Measurements from ENCODE around the gene SAV1. TPM values are rescaled to one million over a fixed set of nuclear protein-coding genes. Genes with fewer than 3 reads are reported as not detected.
"Not testable (repeated sequence)": the region's sequence is repeated elsewhere in the genome, so short reads cannot be mapped to it uniquely, and the experiment has no call there.

The SAV1 gene
- total RNA-seq, 1 donor from 2014 or later: 16.4 TPM

DNA sequence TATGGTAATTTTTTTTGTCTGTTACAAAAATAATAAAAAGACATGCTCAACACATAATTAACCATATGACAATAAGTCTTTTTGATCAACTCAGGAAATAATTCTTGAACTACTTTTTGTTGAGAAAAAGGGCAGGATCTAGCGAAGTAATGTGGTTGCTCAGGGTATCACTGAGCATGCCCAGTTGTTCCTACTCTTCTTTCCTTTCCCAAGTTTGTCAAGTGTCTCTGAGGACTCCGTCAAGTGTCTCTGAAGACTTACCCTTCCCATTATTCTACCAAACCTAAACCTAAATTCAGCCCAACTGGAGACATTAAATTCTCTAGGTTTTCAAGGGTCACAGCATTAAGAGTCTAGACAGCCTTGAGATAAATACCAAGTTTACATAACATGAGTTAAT is 3.5 kb downstream of the SAV1 start:
- not testable (repeated sequence) for ATAC-seq

DNA sequence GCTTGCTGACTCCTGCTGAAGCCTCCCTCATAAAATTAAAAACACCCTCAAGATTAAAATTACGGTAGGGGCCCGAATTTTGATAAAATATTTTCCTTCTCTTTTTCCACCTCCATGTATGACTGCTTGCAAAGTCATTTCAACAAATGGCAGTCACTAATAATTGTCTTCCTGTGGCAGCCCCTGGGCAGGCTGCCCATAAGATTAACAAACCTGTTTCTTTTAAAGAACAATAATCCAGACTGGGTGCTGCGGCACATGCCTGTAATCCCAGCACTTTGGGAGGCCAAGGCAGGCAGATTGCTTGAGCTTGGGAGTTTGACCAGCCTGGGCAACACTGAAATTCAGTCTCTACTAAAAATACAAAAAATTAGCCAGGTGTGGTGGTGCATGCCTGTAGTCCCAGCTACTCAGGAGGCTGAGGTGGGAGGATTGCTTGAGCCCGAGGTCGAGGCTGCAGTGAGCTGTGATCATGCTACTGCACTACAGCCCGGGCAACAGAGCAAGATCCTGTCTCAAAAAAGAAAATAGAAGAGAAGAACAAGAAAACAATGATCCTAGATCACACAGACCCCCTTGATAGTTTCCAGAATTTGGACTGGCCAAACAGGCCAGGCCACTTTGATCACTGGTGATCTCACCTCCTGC is 8.7 kb downstream of the SAV1 start:
- ATAC-seq: peak; percentile 63

DNA sequence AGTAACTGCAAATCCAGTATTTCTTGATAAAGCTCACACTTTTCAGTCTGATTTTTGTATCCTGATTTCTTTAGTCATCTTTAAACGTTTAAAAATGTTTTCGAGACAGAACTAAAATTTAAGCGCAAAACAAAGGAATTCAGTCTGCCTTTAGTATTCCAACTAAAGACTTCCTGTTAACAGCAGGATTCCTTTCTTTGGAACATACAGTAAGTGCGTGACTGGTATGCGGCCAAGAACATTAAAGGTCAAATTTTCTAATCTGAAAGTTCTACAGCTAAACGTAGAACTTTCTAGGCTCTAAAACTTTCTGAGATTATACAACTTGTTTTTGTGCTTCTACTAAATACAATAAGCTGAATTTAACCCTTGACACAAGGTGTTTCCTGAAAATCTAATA is 9.9 kb downstream of the SAV1 start:
- no peak for ATAC-seq

DNA sequence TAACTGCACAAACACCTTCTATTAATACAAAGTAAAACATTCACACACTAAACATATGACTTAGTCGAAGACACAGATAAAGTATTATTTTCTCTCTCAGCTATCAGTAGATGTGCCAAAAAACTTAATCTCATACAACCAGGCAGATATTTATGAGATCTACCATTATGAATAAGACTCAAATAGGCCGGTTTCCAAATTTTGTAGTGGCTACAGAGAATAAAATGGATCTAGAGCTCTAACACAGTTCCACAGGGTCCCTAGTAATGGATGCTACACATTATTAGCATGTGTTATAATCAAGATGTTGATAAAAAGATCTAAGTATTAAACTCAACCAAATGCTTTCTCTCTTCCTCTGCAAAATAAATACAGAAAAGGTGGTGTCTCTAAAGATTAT is 10.4 kb downstream of the SAV1 start:
- ATAC-seq: no peak

DNA sequence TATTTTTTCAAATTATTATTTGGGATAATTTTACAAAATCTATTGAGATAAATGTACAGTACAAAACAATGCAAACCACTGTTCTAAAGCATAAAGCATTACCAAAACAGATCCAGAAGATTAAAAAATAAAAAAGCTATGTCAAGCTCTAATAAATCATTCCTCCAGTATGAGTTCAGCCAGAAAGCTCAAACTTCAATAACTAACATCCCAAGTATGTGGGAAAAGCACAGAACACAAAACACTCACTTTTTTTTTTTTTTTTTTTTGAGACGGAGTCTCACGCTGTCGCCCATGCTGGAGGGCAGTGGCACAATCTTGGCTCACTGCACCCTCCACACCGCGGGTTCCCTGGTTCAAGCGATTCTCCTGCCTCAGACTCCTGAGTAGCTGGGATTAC is 11.3 kb downstream of the SAV1 start:
- no peak for ATAC-seq

DNA sequence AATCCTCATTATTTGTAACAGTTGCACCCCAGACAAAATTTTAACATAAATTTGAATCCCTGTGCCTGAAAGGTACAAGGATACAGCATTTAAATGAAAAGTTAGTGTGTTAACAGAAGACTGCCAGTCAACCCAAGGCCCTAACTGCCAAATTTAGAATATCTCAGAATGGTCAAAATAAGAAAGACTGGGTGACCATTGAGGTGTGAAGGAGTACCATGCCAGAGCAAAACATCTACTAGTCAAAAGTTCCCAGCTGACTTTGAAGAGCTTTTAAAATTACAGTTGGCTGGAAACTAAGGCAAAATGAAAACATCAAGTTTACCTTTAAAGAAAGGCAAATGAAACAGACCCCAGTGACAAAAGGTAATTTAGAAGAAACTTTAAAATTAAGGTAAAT is 18.4 kb downstream of the SAV1 start:
- ATAC-seq: no peak

DNA sequence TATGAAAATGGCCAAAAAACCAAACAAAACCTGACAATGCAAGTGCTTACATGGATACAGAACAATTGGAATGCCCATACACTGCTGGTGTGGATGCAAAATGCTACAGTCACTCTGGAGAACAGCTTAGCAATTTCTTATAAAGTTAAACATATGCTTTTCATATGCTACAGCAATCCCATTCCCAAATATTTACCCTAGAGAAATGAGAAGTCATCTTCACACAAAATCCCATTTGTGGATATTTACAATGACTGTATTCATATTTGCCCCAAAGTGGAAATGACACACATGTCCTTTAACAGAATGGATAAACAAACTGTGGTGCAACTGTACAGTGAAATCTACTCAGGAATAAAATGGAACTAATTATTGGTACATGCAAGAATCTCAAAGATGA is 20.4 kb downstream of the SAV1 start:
- ATAC-seq: no peak

DNA sequence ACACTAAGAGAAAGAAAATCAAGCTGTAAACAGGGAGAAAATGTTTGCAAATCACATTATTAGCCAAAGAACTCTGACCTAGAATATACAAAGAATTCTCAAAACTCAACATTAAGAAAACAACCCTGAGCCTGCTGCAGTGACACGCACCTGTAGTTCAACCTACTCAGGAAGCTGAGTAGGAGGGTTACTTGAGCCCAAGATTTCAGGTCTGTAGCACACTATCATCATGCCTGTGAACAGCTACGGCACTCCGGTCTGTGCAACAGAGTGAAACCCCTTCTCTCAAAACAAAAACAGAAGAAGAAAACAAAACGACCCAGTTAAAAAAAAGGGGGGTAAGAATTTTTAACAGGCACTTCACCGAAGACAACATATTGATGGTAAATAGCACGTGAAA is 20.8 kb downstream of the SAV1 start:
- ATAC-seq: no peak

DNA sequence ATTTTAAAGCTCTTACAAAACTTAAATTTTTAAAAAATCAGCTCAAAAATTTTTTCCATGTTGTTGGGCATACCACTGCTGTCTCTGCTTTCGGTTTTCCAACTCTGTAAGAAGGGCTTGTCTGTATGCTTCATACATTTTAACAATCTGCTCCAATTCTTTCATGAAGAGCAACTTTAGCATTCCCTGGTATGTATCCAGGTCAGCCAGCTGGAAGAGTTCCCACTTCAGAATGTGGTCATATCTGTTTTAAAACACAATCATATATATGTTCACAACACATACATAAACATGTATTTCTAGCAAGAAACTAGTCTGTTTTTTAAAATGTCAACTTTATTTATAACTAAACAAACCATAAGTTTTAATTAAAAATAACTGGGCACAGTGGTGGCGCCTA is 33.0 kb downstream of the SAV1 start:
- ATAC-seq: no peak

DNA sequence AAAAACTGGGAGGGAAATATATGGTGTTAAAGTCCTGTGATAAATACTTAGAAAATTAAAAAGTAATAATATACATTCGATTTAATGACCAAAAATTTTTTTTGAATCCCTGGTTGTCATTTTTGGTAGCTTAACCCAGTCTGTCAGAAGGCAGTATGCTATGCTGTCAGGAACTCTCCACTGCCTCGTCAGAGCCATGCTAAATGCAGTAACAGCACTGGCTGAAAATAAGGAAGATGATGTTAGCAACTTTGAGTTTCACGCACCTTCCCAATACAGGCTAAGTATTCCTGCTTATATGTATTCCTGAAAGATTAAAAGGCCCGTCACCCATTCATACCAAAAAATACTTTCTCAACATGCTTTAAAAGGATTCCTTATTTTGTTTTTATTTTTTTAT is 34.2 kb downstream of the SAV1 start:
- ATAC-seq: no peak

DNA sequence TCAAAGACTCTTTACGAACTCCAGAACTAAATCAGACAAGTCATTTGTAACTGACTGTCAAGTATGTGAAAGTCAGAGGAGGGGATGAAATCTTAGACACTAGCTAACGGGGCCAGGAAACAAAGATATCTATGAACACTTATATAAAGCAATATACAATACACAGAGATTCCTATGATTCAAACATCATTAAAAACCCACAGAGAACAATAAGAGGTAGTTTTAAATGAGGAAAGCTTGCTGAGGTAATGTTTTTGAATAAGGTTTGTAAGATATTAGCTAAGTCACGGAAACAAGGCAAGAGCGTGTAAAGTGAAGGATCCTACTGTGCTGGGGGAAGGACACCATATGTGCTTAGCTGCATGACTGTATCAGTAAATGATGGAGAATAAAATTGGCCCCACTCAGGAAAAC is 36.7 kb downstream of the SAV1 start:
- no peak for ATAC-seq

DNA sequence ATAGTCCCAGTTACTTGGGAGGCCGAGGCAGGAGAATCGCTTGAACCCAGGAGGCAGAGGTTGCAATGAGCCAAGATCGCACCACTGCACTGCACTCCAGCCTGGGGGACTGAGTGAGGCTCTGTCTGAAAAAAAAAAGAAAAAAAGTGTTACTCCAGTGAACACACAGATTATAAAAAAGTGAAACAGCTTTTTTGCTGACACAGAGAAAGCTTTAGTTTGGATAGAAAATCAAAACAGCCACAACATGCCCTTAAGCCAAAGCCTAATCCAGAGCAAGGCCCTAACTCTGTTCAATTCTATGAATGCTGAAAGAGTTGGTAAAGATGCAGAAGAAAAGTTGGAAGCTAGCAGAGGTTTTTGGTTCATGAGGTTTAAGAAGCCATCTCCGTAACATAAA is 43.2 kb downstream of the SAV1 start:
- ATAC-seq: not testable (repeated sequence)

DNA sequence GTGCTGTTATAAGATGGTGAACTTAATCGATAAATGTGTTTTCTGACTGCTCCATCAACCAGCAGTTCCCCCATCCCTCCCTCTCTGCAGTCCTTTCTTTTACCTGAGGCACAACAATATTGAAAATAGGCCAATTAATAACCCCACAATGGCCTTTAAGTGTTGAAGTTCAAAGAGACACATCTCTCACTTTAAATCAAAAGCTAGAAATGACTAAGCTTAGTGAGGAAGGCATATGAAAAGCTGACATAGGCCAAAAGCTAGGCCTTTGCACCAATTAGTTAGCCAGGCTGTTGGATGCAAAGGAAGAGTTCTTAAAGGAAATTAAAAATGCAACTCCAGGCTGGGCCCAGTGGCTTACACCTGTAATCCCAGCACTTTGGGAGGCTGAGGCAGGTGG is 43.7 kb downstream of the SAV1 start:
- no peak for ATAC-seq

DNA sequence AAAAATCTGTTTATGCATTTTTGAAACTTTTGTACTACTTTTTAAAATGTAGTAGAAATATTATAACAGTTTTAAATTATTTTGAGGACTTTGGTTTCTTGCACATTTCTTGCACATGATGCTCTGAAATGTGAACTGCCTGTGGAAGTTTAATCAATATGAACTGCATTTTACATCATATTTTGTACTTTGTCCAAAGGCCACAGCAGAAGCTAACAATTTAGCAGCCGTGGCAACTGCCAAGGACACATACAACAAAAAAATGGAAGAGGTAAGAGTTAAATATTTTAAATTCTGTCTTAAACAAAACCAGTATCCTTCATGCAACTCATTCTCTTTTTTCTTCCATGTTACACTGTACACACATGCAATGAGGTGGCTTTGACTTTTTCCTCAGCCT is 45.1 kb downstream of the SAV1 start:
- ATAC-seq: no peak

DNA sequence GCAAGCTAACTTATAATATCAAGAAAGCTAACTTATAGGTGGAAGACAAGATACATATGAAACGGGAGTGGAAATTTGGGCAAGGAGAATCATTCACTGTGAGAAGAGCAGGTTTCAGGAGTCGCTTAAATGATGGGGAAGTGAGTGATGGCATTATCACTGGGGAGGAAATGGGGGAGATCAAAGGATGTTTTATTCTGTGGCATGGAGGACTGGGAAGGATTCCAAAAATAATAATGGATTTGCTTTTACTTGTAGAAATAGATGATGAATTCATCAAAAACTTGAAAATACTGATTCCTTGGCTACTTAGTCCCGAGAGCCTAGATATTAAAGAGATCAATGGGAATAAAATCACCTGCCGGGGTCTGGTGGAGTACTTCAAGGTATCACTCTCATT is 47.8 kb downstream of the SAV1 start:
- no peak for ATAC-seq

DNA sequence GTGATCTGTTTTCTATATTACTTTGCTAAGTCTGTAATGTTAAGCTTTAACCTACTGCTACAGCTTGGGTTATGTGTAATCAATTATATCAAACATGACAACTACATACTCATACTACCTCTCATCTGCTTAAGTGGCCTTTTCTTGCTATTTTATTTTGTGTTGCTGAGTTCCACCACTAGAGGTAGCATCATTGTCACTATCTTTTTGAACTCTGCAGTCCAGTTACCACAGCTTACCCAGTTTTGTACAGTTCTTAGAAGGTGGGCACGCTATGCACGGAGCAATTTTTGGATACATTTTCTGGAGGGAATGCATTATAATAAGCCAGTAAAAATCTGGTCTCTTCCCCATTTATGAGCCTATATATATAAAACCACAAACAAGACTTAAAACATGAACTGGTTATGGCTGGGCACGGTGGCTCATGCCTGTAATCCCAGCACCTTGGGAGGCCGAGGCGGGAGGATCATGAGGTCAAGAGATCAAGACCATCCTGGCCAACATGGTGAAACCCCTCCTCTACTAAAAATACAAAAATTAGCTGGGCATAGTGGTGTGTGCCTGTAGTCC is 48.5 kb downstream of the SAV1 start:
- peak; percentile 42 for ATAC-seq

DNA sequence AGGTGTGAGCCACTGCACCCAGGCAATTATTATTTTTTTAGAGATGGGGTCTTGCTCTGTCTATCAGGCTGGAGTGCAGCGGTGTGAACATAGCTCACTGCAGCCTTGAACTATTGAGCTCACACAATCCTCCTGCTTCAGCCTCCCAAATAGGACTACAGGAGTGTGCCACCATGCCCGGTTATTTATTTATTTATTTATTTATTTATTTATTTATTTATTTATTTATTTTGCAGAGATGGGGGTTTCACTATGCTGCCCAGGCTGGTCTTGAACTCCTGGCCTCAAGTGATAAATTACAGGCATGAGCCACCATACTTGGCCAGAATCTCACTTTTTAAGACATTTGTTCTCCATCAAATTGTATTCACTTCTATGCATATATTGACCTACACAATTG is 51.8 kb downstream of the SAV1 start:
- ATAC-seq: no peak

DNA sequence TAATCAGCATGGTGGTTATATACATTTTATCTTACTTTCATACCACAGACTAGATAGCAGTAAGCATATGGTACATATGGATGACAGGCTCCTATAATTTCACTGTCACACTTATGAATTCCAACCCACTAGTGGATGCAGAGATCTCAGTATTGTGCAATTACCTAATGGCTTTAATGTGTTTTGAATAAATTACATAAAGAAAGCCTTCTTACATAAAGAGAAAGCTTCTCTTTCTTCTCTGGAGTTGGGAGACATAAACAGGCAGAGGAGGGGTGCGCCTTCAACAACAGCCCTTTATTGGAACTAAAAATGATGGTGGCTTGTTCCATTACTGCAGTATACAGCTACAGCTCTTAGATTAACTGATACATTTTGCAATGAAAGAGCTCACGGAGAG is 52.6 kb downstream of the SAV1 start:
- ATAC-seq: no peak

DNA sequence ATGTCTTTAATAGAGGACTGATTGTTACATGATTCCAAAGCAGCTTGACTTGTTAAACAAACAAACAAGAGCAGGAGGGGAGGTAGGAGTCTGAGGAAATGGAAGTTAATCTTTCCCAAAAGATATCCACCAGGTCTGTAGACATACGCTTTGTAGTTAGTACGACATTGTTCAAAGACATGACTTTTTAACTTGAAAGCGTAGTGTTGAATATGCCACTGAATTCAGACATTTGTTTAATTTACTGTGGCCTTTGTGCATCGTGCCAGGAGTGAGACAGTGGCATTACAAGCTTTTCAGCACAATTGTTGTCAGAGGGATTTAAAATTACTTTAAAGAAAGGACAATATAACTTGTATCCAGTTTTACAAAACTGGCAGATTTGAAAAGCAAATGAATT is 53.0 kb downstream of the SAV1 start:
- ATAC-seq: no peak

DNA sequence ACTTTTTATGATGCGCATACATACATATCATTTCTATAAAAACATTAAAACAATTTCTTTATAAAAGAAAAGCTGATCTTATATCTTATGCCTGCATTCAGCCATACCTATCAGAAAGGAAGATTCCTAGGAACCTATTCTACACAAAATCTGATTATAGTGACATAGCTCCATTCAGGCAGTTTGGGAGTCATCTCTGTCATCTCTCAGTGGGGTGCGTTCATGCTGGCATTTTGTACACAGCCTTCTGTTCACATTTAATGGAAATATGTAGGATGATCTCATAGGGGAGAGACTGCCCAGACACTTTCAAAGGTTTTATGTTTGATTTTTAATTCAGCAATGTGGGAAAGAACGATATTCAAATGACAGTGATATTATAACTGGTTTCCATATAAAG is 55.3 kb downstream of the SAV1 start:
- ATAC-seq: no peak

DNA sequence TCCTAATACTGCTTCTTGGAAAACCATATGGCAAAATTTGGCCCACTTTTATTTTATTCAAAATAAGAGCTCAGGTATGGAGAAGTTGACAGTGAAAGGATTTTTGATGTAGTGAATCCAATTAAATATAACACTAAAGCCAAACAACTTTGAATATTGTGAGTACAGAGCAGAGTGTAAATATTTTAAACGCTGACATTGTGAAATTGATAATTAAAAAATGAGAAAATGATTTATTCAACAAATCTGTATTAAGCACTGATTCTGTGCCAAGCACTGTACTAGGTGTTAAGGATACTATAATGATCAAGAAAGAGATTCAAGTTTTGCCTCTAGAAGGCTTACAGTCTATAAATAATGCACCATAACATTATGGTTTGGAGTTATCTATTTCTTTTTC is 57.6 kb downstream of the SAV1 start:
- no peak for ATAC-seq

DNA sequence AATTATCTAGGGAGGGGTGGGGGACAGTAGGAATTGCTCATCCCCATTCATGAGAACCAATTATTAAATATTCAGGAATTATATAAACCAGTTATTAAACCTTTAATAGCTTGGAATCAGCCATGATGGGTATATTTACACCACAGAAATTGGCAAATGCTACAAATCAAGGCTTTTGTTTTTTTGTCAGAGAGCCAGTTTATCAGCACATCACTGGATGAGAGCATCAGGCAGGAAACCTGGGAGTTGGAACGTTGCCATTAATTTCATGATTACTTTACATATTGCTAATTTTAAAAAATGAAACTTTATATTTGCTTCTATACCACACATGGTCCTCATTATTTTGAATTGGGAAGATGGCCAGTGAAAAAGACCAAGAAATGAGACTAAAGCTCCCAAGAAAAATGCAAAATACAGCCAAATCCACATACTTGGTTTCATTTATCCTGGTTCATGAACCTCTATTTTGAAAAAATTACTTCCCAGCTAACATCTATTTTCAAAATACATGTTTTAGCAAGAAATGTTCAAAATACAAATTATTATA is 59.7 kb downstream of the SAV1 start:
- ATAC-seq: no peak

DNA sequence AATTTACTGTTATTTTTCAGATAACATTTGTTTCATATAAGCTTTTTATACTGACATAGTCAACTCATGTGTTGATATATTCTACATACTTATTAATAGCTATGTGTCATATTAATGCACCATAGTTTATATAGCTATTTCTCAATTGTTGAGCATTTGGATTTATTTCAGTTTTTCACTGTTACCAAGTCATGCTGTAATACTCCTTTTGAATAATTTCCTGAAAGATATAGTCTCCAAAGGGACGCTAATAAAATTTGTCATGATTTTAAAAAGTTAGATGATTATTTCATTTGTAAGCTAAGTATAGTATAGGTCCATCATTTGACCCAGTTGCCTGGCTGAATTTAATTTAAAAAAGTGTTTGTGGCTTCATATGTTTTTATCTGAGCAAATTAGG is 60.3 kb downstream of the SAV1 start:
- ATAC-seq: no peak

DNA sequence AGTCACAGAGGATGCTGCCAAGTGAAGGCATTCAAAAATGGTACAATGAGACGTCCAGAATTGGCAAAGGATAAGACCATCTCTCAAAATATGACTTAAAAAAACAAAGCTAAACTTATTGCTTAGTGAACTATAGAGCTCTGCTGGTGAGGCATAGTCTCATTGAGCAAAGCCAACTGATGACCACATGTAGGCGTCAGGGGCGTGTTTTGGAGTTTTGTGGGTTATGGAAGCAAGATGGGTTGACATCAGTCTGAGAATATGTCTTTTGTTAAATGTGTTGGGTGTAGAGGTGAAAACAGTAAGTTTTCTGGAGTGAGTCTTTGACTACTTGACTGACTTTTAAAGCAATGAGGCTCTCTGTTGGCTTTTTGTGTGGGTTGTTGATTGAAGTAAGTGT is 60.9 kb downstream of the SAV1 start:
- no peak for ATAC-seq

DNA sequence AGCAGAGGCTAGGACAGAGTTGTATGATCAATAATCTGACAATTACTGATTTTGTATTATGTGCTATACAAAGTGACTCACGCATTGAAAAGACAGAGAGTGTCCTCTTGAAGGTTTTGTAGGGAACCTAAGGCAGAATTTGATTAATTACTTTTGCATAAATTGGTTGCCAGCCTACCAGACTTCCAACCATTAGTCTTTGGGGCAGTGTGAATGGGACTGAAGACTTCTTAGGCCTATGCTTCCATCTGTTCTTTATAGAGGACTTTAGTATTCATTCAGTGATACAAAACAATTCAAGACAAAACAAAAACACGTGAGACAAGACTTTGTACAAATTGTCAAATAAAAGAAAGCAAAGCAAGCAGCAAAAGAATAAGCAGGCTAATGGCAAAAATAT is 61.6 kb downstream of the SAV1 start:
- no peak for ATAC-seq
